Mesenteric fat pad (tissue), 1 donor: ENCODE results near the gene CEP350. TPM values are rescaled to one million over a fixed set of nuclear protein-coding genes. Genes with fewer than 3 reads are reported as not detected.
"Not testable (repeated sequence)": the region's sequence is repeated elsewhere in the genome, so short reads cannot be mapped to it uniquely, and the experiment has no call there.

Experiments used
- DNase-seq: peaks from one replicate; pipeline ENCODE4 v3.0.0-alpha.2; 2020; ENCODE audit warnings: low spot score
- total RNA-seq: library from RNA; stranded (reverse); fragmentation: NEBNext Ultra II Directional; extraction: Animal tissue kit (Norgen Biotek cat#: 25700); gene quantifications from one replicate; pipeline ENCODE4 v1.2.1, GENCODE V29; 2021
- donor health status: DM: yes; HTN: yes; CAD: no.

CEP350 gene
- total RNA-seq, 1 donor from 2014 or later: 57.6 TPM

DNA sequence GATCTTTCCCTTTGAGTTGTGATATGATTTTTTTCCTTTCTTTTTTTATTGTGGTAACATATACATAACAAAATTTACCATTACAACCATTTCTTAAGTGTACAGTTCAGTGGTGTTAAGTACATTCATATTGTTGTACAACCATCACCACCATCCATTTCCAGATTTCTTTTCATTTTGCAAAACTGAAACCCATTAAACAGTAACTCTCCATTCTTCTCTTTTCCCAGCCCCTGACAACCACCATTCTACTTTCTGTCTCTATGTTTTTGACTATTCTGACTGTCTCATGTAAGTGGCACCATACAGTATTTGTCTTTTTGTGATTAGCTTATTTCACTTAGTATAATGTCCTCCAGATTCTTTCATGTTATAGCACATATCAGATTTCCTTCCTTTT lies 30.3 kb downstream of the CEP350 start:
- no peak for DNase-seq

GRCh38 chr1:179990847-179991246 lies 36.2 kb downstream of the CEP350 start:
- no peak for DNase-seq

- DNase-seq: no peak
Measured at GRCh38 chr1:179995576-179995975, 41.0 kb downstream of the CEP350 start.

DNA sequence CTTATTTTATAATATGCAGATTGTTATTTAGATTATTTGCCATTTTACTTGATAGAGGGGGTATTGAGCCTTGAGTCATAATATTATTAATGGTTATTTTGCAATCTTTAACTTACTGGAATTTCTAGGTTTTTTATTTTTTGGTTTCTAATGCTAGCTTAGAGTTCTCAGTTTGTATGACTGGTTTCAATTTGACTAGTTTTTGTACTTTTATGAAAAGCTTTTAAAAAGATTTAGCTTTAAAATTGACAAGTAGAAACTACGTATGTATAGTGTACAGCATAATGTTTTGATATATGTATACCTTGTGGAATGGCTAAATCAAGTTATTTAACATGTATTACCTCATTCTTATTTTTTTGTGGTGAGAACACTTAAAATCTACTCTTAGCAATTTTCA lies 41.5 kb downstream of the CEP350 start:
- DNase-seq: no peak

- no peak for DNase-seq
Measured at GRCh38 chr1:180000575-180000974, 46.0 kb downstream of the CEP350 start.

- DNase-seq: no peak
Measured at GRCh38 chr1:180002437-180002836, 47.8 kb downstream of the CEP350 start.

GRCh38 chr1:180003026-180003695 lies 48.6 kb downstream of the CEP350 start:
- no peak for DNase-seq

DNA sequence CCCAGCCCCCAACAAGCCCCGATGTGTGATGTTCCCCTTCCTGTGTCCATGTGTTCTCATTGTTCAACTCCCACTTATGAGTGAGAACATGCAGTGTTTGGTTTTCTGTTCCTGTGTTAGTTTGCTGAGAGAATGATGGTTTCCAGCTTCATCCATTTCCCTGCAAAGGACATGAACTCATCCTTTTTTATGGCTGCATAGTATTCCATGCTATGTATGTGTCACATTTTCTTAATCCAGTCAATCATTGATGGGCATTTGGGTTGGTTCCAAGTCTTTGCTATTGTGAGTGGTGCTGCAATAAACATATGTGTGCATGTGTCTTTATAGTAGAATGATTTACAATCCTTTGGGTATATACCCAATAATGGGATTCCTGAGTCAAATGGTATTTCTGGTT lies 52.2 kb downstream of the CEP350 start:
- not testable (repeated sequence) for DNase-seq

DNA sequence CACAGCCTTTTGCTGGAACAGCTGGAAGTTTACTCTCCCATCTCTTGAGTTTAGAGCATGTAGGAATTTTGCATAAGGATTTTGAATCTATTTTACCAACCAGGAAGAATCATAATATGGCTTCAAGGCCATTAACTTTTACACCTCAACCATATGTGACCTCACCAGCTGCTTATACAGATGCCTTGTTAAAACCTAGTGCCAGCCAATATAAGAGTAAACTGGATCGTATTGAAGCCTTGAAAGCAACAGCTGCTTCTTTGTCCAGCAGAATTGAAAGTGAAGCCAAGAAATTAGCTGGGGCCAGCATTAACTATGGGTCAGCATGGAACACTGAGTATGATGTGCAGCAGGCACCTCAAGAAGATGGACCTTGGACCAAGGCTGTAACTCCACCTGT lies 65.4 kb downstream of the CEP350 start:
- no peak for DNase-seq

DNA sequence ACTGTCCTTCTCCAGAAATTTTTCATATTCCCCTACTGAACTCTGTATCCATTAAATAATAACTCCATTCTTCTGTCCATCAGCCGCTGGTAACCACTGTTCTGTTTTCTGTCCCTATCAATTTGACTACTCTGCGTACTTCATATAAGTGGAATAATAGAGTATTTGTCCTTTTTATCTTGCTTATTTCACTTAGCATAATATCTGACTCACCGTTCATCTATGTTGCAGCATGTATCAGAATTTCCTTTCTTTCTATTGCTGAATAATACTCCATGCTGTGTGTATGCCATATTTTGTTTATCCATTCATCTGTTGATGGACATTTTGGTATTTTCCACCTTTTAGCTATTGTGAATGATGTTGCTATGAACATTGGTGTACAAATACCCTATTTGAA lies 71.9 kb downstream of the CEP350 start:
- DNase-seq: no peak

DNA sequence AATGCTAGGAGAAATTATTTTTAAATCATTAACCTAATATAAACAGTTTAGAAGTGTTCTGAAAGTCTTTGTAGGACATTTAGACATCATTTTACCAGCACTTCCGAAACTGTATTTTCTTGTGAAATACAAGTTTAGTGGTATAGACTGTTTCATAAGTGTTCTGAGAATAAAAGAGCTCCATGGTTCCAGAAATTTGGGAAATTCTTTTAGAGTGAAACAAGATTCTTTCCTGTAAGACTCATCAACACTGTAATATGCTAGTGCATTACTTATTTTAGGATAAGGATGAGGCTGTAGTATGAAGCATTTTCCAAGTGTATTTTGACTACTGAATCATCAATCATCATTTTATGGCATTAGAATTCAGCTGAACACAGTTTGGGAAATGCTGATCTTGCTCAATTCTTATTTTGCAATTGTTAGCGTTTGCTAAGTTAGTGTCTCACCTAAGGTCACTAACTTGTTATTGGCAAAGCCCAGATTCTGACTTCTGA lies 73.4 kb downstream of the CEP350 start:
- no peak for DNase-seq

GRCh38 chr1:180028864-180029263 lies 74.3 kb downstream of the CEP350 start:
- DNase-seq: no peak

DNA sequence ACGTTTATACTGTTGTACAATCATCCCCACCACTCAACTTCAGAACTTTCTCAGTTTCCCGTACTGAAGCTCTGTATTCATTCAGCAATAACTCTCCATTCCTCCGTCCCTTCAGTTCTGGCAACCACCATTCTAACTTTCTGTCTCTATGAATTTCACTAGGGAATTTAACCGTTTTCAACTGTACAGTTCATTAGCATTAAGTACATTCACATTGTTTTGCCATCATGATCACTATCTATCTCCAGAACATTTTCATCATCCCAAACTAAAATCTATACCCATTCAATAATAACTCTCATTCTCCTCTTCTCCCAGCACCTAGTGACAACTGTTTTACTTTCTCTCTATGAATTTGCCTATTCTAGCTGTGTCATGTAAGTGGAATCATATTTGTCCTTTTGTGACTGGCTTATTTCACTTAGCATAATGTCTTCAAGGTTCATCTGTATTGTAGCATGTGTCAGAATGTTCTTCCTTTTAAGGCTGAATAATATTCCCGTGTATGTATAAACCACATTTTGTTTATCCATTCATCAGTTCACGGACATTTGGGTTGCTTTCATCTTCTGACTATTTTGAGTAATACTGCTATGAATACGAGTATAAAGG lies 75.0 kb downstream of the CEP350 start:
- DNase-seq: no peak

DNA sequence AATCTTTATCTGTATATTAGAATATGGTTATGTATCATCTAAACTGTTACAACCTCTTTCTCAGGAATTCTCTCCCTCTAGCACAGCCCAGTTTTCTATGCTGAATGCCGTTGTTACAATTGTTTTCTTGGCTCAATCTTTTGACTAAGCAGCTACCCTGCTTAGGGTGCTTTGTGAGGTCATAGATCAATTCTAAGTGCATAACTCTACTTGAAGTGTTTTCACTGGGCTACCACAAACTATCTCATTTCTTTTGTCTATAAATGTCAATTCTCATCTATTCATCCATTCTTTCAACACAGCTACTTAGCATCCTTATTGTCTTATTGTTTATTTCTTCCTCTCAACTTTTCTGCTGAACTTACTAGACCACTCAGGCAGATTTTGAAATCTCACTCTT lies 77.1 kb downstream of the CEP350 start:
- DNase-seq: no peak

DNA sequence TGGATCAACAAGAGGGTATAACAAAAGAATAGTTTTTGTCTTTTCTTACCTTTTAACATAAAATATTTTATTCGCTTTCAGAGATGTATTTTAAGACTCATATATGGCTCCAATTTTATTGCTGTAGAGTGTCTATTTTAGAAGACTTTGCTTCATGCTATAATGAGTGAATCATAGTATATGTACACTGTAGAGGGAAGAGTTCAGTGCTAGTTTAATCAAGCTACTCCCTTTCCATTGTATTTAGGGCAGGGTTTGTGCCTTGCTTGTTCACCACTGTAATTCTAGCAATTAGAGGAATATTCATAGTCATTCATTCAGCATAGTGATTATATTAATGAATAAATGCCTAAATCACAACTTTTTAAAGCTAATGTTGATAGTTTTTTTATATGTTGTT lies 78.8 kb downstream of the CEP350 start:
- no peak for DNase-seq

GRCh38 chr1:180040034-180040433 lies 85.4 kb downstream of the CEP350 start:
- DNase-seq: no peak

- DNase-seq: no peak
Measured at GRCh38 chr1:180041582-180041981, 87.0 kb downstream of the CEP350 start.

GRCh38 chr1:180042988-180043622 lies 88.5 kb downstream of the CEP350 start:
- DNase-seq: no peak

DNA sequence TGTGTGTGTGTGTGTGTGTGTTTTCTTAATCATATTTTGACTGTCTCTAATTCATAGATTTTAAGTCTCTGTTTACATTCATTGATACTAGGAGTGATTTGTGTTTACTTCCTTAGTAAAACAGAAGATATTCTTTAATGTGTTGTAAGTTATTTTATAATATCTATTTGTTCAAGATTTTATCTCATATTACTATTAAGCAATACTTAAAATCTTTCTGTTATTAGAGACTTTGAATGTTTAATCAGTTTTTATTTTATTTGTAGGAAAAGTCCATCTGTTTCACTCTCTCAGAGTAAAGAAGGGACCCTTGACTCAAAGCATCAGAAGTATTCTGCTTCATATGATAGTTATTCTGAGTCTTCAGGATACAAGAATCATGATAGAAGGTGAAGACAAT lies 89.2 kb downstream of the CEP350 start:
- DNase-seq: no peak

- no peak for DNase-seq
Measured at GRCh38 chr1:180046674-180047073, 92.1 kb downstream of the CEP350 start.

DNA sequence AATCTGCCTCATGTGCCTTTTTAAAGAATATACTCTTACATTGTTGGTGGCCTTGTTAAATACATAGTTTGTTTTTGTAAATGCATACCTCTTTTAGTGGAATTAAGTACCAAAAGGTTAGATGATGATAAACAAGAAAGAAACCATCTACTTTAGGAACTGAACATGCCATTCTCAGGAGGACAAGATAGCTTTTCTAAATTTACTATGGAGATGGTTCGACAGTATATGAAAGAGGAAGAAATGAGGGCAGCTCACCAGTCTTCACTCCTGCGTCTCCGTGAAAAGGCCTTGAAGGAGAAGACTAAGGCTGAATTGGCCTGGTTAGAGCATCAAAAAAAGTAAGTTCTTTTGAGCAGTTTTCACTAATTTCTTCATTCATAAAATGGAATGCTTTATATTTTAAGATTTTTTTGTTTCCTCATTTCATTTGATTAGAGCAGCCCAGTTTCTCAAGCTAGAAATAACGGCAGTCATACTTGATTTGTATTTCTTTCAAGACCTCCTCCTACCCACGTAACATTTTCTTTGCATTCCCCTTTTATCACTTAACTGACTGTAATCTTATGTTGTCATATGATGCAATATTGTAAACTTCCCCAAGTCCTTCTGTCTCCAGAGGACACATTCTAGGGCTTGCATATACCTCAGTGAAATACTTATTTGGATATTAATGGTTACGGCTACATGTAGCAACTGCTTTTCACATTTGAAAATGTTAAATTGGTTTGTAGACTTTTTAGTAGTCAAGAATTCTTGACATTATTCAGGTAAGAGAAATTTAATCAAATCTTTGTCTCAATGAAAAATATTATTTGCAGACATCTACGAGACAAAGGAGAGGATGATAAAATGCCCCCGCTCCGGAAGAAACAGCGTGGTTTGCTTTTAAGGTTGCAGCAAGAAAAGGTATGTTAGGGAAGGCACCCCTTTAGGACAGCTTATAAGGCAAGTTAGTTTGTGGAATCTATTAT lies 99.3 kb downstream of the CEP350 start:
- DNase-seq: no peak
